ENCODE results near the gene MYO18A. TPM values are rescaled to one million over a fixed set of nuclear protein-coding genes. Genes with fewer than 3 reads are reported as not detected.

MYO18A gene
- total RNA-seq, 4 donors from 2014 or later: 104 to 359 (median 188) TPM

DNA sequence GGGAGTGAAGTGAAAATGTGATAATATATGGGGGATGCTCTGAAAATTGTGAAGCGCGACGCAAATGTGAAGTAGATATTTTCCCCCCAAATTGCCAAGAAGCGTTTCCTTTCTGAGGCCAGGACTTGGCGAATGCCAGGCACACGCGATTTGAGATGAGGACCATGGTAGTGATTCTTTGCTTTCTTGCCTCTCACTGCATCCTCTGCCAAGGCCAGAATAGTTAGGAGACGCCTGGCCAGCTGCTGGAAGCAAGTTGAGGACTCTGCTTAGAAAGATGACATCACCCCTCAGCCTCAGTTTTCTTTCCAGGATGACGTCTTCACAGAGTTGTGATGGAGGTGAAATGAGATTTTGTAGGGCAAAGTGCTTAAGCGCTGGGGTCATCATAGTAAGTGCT, 111.4 kb downstream of the MYO18A start:
- H3K4me3 ChIP-seq: no peak overlapping the region
- DNase-seq: no peak
- no peaks in the 10 kb centered on the region for H3K4me1 ChIP-seq
- no peak overlapping the region for H3K27ac ChIP-seq
- no peaks in the 10 kb centered on the region for H3K9me3 ChIP-seq
- no peak for TF ChIP-seq POLR2A (IDR thresholded peaks at IDR 0.05)
- H3K27me3 ChIP-seq: no peaks in the 10 kb centered on the region
- no peaks in the 10 kb centered on the region for H3K36me3 ChIP-seq

DNA sequence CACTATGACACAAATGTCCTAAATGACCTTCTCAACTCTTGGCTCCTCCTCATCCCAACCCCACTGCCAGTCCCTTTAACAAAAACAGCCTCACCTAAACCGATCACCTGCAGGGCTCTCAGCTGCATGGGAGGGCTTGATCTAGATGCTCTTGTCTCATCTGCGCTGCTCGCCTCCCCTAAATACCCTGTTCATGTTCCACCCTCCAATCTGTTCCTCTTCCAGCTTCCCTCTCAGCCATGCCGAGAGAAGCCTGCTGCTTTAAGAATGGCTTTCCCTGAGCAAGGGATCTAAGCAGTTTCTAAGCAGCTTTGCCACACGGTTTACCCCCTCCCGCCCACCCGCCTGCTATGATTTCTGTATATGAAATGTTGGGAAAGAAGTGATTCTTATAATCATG, 113.6 kb downstream of the MYO18A start:
- DNase-seq: no peak
- H3K4me1 ChIP-seq: no peaks in the 10 kb centered on the region
- H3K9me3 ChIP-seq: no peaks in the 10 kb centered on the region
- no peaks in the 10 kb centered on the region for H3K36me3 ChIP-seq
- H3K4me3 ChIP-seq: no peak overlapping the region
- H3K27me3 ChIP-seq: no peaks in the 10 kb centered on the region
- TF ChIP-seq, protein P1, sequence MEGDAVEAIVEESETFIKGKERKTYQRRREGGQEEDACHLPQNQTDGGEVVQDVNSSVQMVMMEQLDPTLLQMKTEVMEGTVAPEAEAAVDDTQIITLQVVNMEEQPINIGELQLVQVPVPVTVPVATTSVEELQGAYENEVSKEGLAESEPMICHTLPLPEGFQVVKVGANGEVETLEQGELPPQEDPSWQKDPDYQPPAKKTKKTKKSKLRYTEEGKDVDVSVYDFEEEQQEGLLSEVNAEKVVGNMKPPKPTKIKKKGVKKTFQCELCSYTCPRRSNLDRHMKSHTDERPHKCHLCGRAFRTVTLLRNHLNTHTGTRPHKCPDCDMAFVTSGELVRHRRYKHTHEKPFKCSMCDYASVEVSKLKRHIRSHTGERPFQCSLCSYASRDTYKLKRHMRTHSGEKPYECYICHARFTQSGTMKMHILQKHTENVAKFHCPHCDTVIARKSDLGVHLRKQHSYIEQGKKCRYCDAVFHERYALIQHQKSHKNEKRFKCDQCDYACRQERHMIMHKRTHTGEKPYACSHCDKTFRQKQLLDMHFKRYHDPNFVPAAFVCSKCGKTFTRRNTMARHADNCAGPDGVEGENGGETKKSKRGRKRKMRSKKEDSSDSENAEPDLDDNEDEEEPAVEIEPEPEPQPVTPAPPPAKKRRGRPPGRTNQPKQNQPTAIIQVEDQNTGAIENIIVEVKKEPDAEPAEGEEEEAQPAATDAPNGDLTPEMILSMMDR (IDR thresholded peaks at IDR 0.05): no peak
- no peak for TF ChIP-seq POLR2A (IDR thresholded peaks at IDR 0.05)
- no peak overlapping the region for H3K27ac ChIP-seq

DNA sequence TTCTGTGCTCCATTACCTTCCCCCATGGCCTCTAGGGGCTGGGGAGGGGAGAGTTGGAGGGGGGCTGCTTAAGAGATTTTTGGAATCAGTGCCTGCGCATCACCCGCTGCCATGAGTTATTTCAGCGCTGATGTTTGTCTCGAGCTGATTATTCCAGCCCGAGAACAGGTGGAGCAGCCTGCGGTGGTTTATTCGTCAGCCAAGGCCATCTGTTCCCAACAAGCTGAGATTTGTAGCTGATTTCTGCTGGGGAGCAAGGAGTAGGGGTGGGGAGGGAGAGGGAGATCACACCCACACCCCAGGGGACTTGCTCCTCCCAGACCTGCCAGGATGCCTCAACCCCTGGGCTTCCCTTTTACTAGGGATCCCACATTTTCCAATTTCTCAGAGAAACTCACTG, 114.2 kb downstream of the MYO18A start:
- TF ChIP-seq POLR2A (IDR thresholded peaks at IDR 0.05): no peak
- TF ChIP-seq, protein P1 (IDR thresholded peaks at IDR 0.05): no peak
- Histone ChIP-seq H3K4me3 (no peak overlapping the region), H3K27ac (no peak overlapping the region), H3K9me3 (no peaks in the 10 kb centered on the region), H3K27me3 (no peaks in the 10 kb centered on the region), H3K36me3 (no peaks in the 10 kb centered on the region), H3K4me1 (no peaks in the 10 kb centered on the region)
- DNase-seq: no peak

DNA sequence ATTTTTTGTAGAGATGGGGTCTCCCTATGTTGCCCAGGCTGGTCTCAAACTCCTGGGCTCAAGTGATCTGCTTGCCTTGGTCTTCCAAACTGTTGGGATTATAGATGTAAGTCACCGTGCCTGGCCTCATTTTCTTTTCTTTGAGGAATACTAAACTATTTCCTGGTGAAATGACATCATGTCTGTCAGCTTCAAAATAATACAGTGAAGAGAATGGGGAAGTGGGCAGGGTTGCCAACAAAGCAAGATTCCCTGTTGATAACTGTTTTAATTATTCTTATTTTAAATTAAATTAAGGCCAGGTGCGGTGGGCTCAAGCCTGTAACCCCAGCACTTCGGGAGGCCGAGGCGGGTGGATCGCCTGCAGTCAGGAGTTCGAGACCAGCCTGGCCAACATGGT, 116.2 kb downstream of the MYO18A start:
- Histone ChIP-seq H3K4me3 (no peak overlapping the region), H3K4me1 (no peaks in the 10 kb centered on the region), H3K36me3 (no peaks in the 10 kb centered on the region), H3K27ac (no peak overlapping the region), H3K9me3 (no peaks in the 10 kb centered on the region), H3K27me3 (no peaks in the 10 kb centered on the region)
- no peak for DNase-seq
- TF ChIP-seq POLR2A (IDR thresholded peaks at IDR 0.05): no peak
- TF ChIP-seq, protein P1 (IDR thresholded peaks at IDR 0.05): no peak

DNA sequence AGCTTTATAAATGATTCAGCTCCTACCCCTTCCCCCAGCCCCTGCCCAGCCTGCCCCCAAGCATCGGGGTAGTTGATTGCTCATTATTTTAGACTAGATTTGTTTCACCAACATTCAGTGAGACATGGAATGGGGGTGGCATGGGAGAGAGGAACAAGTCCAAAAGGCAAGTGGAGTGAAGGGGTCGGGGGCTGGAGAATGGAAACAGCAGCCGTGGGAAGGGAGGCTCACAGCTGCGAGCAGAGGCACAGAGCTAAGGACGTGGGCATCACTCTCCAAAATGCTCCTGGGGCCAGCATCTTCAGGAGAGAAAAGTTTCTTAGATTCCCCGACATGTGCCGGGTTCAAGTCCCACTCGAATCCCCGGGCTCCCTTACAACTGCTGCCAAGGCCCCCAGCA, 118.0 kb downstream of the MYO18A start:
- TF ChIP-seq, protein P1 (IDR thresholded peaks at IDR 0.05): no peak
- TF ChIP-seq POLR2A (IDR thresholded peaks at IDR 0.05): no peak
- Histone ChIP-seq H3K36me3 (no peaks in the 10 kb centered on the region), H3K27me3 (no peaks in the 10 kb centered on the region), H3K27ac (no peak overlapping the region), H3K4me3 (no peak overlapping the region), H3K4me1 (no peaks in the 10 kb centered on the region), H3K9me3 (no peaks in the 10 kb centered on the region)
- DNase-seq: no peak

DNA sequence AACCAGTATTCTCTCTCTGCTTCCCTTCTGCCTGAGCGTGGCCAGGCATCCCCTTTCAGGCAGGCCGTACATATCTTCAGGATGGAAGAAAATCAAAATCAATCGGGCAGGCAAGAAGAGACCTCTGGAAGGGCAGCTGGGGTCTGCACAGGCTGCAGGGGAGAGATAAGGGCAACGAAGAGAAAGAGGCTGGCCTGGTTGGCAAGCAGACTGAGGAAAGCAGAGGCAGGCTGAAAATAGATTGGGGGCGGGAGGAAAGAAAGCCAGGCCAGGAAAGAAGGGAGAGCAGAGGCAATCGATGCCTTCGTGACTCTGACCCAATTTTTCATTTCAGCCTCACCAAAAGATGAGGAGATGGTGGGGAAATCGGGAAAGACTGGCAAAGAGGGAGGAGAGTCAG, 119.2 kb downstream of the MYO18A start:
- Histone ChIP-seq H3K4me3 (no peak overlapping the region), H3K9me3 (no peaks in the 10 kb centered on the region), H3K27ac (no peak overlapping the region), H3K4me1 (no peaks in the 10 kb centered on the region), H3K36me3 (no peaks in the 10 kb centered on the region), H3K27me3 (no peaks in the 10 kb centered on the region)
- DNase-seq: no peak
- TF ChIP-seq POLR2A (IDR thresholded peaks at IDR 0.05): no peak
- TF ChIP-seq, protein P1 (IDR thresholded peaks at IDR 0.05): no peak
